HEK293T (cell line): ENCODE measurements around the gene FOXA1.

Experiments used
- BHLHE40 ChIP-seq: fragments of 450-650 bp; IDR thresholded peaks from 2 replicates; pipeline ENCODE4 v1.6.1; 2016; ENCODE audit warnings: mild to moderate bottlenecking, moderate library complexity, borderline replicate concordance
- FOXA1 ChIP-seq: fragments of 450-650 bp; IDR thresholded peaks from 2 replicates; pipeline ENCODE4 v1.6.1; 2016; ENCODE audit warnings: mild to moderate bottlenecking
- FOXK2 ChIP-seq: fragments of 450-650 bp; IDR thresholded peaks from 2 replicates; pipeline ENCODE4 v1.6.1; 2016; ENCODE audit warnings: mild to moderate bottlenecking
- FOXM1 ChIP-seq: fragments of 450-650 bp; IDR thresholded peaks from 2 replicates; pipeline ENCODE4 v1.6.1; 2017; ENCODE audit warnings: mild to moderate bottlenecking, borderline replicate concordance
- HDGF ChIP-seq: fragments of 450-650 bp; IDR thresholded peaks from 2 replicates; pipeline ENCODE4 v1.6.1; 2017; ENCODE audit warnings: antibody characterized with exemption, borderline replicate concordance
- L3MBTL2 ChIP-seq: fragments of 450-650 bp; conservative IDR thresholded peaks from 2 replicates; pipeline ENCODE4 v1.6.1; 2016; ENCODE audit warnings: mild to moderate bottlenecking
- LEF1 ChIP-seq: fragments of 450-650 bp; IDR thresholded peaks from 2 replicates; pipeline ENCODE4 v1.6.1; 2017; ENCODE audit warnings: mild to moderate bottlenecking, borderline replicate concordance
- NFRKB ChIP-seq: fragments of 450-650 bp; IDR thresholded peaks from 2 replicates; pipeline ENCODE4 v1.6.1; 2016; ENCODE audit warnings: mild to moderate bottlenecking, moderate library complexity
- SP1 ChIP-seq: fragments of 450-650 bp; IDR thresholded peaks from 2 replicates; pipeline ENCODE4 v1.6.1; 2017
- SUZ12 ChIP-seq: fragments of 450-650 bp; IDR thresholded peaks from 2 replicates; pipeline ENCODE4 v1.6.1; 2016; ENCODE audit warnings: mild to moderate bottlenecking
- TARDBP ChIP-seq: fragments of 450-650 bp; IDR thresholded peaks from 2 replicates; pipeline ENCODE4 v1.6.1; 2016
- TF ChIP-seq, protein P1 (sequence below): fragments of 450-650 bp; IDR thresholded peaks from 2 replicates; pipeline ENCODE4 v1.6.1; 2016

DNA sequence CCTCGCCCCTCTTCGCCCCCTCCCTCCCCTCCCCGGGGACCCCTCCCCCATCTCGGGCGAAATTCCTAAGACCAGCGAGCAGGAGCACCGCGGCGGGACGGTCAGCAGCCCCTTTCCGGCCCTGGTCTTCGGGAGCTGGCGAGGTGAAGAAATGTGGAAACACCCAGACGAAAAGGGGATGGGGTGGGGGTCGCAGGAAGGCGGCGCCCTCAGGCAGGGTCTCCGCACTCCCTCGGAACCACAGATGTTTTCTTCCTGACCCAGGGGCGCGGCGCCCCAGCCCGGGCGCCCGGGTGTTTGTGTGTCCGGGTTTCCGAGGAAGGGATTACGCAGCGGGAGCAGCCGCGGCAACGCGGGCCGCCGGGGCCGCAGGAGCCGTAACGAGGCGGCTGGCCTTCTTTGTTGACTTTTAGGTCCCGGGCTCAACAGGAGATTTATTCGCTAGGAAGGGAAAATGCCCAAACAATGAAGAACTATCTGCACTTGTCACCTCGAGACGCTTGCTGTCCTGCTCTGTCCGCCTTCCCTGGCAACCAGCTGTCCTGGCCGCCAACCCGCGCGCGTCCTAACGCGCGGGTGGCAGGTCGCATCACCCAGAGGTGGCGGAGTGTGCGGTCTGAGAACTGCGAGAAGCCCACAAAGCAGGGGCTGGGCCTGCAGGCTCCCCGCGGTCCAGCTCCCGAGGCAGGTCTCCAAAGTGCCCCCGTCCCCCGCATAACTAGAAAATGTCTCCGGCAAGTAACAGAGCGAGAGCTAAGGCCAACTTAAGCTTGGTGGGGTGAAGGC is 7.0 kb downstream of the FOXA1 start:
- no peak for TF ChIP-seq FOXA1
- TF ChIP-seq FOXM1 = no peak
- no peak for TF ChIP-seq SP1
- no peak for TF ChIP-seq FOXK2
- TF ChIP-seq, protein P1, sequence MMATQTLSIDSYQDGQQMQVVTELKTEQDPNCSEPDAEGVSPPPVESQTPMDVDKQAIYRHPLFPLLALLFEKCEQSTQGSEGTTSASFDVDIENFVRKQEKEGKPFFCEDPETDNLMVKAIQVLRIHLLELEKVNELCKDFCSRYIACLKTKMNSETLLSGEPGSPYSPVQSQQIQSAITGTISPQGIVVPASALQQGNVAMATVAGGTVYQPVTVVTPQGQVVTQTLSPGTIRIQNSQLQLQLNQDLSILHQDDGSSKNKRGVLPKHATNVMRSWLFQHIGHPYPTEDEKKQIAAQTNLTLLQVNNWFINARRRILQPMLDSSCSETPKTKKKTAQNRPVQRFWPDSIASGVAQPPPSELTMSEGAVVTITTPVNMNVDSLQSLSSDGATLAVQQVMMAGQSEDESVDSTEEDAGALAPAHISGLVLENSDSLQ = no peak
- no peak for TF ChIP-seq TARDBP
- no peak for TF ChIP-seq BHLHE40
- no peak for TF ChIP-seq SUZ12
- no peak for TF ChIP-seq NFRKB
- TF ChIP-seq L3MBTL2 = no peak
- TF ChIP-seq HDGF = no peak
- no peak for TF ChIP-seq LEF1
